Breast epithelium (tissue), 3 donors: ENCODE data around the gene TBC1D2B.
"Not testable (repeated sequence)": the region's sequence is repeated elsewhere in the genome, so short reads cannot be mapped to it uniquely, and the experiment has no call there.

ENCODE experiments used
- POLR2A ChIP-seq: fragments of 450-650 bp; IDR thresholded peaks from one replicate; pipeline ENCODE4 v1.6.1; 2016; ENCODE audit warnings: antibody characterized with exemption, mild to moderate bottlenecking, moderate library complexity
- POLR2AphosphoS5 ChIP-seq, 3 donors: sonication (generic); formaldehyde crosslinking; IDR thresholded peaks; one replicate each; pipeline ENCODE4 v1.6.1; 2017; ENCODE audit warnings: antibody characterized with exemption in 3 of 3

DNA sequence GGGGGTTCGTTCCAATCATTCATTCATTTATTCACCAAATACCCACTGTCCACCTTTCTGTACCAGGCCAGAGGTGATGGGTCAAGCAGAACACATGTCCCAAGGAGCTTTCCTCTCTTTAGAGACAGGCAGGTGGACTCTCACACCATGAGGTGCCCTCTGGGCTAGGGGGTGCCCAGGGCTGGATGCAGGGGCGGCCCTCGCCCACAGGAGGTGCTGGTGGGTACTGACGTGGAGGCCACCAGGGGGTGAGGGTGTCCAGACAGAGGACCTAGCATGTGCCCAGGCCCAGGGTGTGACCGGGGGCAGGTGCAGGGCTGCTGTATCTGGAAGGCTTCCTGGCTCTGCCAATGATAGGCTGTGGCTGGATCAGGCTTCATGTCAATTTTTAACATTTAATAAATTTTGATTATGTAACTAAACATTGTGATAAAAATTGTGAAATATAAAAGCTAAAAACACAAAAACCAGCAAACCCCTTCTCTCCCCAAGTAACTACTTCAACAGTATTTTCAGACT is 124.5 kb downstream of the TBC1D2B start:
- not testable (repeated sequence) for TF ChIP-seq POLR2AphosphoS5 (IDR thresholded peaks at IDR 0.05); POLR2A
